ENCODE results near the gene CEP164.

CEP164 gene

DNA sequence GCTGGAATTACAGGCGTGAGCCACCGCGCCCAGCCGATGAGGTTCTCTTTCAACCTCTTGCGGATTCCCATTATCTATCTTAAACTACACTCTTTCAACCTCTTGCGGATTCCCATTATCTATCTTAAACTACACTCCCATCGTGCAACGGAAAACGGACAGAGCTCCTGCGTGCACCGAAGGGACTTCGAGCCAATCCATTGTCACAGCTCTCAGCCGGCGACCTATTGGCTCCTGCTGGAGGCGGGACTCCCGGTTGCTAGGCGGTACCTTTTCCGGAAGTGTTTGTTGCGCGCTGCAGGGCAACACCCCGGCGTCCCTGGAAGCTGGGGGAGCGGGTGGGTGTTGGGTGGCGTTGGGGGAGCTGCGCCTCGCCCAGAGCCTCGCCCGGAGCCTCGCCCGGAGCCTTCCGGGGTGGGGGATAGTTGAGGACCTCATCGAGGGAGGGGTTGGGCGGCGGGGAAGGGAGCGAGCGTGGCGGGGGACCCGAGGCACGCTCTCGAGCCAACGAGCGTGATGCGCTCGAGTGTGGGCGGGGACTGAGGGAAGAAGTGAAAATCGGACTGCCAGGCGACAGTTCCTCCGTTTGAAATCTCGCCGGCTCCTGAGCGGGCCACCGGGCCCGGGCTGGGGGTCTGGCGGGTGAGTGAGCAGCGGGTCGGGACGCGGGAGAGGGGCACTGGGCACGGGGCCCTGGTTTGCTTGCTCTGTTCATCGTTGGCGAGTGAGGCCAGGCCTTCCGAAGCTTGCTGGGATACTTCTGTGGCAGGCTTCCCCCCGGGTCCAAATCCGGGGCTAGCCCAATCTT is at the start of gene CEP164:
CEP164 (plus strand) TSS at position 288 of the 808 bp plus-strand sequence. CDS start 10,733 bp downstream, outside the sequence.
- DNase-seq (ENCODE audit: low read depth): peak; percentile 84

DNA sequence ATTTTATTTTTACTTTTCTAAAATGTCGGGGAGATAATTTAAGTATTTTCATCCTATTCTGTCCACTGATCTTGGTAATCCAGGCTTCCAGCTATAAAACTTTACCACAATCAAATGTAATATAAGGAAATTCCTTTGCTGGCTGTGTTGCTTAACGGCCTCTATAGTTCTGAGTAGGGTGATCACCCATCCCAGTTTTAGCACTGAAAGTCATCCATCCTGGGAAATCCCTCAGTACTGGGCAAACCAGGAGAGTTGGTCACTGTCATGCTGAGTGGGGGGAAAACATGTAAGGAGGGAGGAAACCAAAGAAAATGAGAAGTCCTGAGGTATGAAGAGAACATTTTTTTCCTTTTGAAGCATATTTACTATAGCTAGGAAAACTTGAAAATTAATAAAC is 49.3 kb upstream of the CEP164 start:
- no peak for DNase-seq (ENCODE audit: low read depth)

DNA sequence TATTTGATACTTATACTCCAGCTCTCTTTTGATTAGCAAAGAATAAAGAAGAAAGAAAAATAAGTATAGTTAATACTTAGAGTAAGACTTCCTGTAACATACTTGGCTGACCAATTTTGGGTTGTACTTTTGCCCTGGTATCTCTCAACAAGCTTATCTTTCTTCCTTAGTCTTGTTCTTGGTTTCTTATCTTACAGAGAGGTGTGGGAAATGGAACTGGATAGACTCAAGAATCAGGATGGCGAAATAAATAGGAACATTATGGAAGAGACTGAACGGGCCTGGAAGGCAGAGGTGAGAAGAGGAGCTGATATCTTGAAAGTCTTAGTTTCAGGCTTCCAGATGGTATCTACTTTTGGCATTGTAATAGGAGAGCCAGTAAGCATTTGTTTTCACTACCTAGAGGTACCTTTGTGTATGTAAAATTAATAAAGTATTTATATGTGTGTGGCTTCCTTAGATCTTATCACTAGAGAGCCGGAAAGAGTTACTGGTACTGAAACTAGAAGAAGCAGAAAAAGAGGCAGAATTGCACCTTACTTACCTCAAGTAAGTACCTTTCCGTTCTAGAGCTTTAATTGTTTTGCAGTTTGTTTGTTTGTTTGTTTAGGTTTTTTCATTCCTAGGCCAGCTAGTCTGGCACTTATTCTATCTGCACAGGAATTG is 47.8 kb upstream of the CEP164 start:
- no peak for DNase-seq (ENCODE audit: low read depth)

DNA sequence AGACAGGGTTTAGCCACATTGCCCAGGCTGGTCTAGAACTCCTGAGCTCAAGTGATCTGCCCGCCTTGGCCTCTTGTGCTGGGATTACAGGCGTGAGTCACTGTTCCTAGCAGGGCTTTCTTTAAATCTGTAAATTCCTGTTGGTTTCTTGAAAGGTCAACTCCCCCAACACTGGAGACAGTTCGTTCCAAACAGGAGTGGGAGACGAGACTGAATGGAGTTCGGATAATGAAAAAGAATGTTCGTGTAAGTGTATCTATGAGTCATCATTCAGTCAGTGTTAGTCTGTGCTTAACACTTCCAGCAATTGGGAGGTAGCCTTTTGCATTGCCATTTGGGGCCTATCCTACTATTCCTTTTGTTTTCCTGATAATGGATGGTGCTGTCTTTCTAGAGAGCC is 46.5 kb upstream of the CEP164 start:
- no peak for DNase-seq (ENCODE audit: low read depth)

DNA sequence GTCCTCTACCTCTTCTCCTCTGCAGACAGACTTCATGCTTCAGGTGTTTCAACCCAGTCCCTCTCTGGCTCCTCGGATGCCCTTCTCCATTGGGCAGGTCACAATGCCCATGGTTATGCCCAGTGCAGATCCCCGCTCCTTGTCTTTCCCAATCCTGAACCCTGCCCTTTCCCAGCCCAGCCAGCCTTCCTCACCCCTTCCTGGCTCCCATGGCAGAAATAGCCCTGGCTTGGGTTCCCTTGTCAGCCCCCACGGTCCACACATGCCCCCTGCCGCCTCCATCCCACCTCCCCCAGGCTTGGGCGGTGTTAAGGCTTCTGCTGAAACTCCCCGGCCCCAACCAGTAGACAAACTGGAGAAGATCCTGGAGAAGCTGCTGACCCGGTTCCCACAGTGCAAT is 45.8 kb upstream of the CEP164 start:
- DNase-seq (ENCODE audit: low read depth): no peak

DNA sequence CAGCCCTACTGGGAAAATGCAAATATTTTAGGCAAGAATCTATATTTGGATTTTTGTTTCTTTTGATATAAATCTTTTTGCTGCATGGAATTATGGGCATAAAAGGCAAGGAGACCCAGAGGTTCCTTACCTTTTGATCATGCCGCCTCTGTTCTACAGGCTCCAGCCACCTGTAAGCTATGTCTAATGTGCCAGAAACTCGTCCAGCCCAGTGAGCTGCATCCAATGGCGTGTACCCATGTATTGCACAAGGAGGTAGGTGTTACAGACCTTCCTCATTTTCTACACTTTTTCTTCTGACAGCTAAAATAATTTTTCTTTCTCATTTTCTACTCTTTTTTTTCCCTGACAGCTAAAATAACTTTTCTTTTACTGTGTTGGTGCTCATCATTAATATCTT is 44.7 kb upstream of the CEP164 start:
- DNase-seq (ENCODE audit: low read depth): no peak

DNA sequence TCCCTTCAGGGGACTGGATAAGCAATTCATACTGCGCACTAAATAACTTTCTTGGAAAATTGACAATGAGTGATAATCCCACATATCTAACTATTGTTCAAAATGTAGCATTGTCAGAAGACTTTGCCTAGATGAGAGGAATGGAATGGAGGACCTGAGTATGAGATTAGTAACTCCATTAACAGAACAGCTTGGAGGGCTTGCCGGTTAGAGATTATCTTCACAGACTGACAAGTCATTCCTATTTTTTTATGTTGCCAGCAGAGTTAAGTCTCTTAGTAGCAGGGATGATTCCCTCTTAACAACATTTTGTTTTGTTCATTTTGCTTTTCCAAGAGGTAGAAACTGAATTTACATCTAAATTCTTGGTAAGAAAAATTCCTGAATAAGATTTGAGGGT is 43.6 kb upstream of the CEP164 start:
- no peak for DNase-seq (ENCODE audit: low read depth)

DNA sequence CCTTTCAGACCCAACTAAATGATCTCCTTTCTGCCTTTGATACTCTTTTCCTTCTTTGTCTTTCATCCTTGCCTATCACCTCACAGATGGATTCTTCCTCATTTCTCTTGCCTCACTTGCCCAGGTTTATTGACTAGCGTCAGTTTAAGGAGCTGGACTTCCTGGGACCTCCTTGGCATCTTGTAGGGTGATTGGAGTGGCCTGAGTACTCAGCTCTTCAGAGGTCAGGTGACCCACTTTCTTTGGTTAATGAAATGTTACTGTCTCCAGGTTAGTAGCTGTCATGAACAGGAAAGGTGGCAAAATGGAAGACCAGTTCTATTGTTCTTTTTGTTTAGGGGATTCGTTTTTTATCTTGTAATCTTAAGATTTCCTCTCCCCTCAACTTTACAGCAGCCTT is 41.1 kb upstream of the CEP164 start:
- DNase-seq (ENCODE audit: low read depth): no peak

DNA sequence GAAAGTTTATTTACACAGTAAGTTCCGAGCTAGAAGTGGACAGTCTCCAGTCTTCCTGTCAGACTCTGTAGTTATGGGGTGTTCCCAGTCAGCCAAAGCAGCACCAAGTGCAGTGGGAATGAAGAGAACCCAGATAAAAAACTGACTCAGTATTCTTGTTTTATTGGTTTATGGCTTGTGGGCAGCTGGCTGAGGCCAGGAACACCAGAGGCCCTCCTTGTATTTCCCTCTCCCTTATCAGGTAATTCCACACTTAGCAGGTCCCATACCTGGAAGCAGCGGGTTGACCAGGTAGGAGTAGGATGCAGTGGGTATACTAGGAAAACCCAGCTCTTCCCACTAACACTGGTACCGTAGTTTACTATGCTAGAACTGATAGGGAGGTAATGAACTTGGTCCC is 40.0 kb upstream of the CEP164 start:
- no peak for DNase-seq (ENCODE audit: low read depth)

DNA sequence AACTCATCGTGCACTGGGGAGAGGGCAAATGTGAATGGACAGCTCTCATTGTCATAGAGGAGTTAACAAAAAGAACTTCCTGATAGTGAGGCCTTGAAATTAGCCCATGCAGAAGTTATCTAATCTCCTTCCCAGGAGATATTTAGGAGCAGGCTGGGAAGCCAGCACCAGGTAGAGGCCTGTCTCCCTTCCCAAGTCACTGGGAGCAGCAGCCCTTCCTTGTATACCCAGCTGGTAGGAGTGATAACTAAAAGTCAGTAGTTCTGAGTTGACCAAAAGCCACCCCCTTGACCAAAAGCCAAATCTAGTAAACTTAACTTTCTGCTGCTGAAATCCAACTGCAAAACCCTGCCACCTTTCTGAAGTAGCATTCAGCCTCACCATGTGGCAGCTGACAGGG is 37.9 kb upstream of the CEP164 start:
- DNase-seq (ENCODE audit: low read depth): no peak

DNA sequence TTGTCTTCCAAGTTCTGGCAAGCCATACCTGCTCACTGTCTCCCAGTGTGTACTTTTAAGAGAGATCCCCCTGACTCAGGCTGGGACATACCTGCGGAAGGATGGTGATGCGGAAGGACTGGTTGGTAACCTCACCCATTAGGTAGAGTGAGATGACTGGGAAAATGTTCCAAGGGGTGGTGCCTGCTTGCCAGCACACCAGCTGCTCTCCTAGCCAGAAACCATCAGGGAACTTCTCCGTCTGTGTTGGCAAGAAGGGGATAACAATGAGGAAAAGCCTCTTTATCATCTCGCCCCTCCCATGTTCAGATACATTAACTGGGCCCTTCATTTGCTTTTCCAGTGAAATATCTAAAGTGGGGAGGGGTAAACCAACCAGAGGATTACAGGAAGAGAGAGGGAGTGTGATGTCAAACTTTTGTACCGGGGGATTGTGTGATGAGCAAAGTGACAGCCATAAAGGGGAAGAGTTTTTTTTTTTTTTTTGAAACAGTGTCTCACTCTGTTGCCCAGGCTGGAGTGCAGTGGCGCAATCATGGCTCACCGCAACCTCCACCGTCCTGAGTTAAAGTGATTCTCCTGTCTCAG is 36.8 kb upstream of the CEP164 start, which contains the start of gene BACE1-AS:
BACE1-AS (plus strand) TSS at position 538 of the 588 bp plus-strand sequence.
- no peak for DNase-seq (ENCODE audit: low read depth)

DNA sequence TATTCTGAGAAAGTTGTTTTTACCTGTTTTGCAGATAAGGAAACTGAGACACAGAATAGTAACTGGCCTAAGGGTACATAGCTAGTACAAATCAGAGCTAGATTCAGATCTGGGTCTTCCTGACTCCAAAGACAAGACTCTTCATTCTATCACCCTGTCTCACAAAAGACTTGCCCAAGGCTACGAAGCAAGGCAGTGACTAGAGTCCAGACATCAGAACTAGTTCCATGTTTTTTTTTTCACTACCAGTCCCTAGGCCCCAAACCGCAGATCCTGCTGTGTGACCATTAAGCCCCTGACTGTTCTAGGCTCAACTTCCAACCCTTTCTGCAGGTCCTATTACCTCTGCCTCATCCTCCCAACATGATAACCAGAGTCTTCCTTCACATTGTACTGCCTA is 35.0 kb upstream of the CEP164 start:
- no peak for DNase-seq (ENCODE audit: low read depth)

DNA sequence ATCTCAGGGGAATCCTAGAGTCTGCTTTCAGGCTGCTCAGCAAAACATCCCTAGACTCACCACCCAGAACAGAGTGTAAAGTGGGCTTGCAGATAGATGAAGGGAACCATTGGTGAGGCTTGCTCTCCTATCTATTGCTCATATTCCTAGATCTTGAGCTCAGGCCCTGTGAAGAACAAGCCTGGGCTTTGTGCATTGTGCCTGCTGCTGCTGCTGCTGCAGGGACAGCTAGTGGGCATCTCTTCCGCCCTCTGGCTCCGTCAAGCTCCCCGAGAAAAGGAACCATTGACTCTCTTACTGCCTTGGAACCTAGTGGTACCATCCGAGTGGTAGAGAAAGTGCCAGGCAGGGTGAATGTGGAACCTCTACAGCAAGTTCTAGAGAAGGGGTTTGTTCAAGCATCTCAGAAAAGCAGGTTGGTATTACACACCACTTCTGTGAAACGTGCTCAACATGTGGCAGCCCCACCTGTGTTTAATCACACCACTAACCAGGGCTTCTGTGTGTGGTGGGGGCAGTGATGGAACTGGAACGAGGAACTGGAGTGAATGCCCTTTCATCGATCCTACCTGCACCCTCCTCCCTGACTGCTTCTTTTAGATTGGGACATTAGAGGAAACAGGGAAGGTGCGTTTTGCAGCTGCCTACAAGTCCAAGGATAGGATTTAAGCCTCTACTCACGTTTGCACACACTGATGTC is 32.1 kb upstream of the CEP164 start:
- DNase-seq (ENCODE audit: low read depth): no peak

DNA sequence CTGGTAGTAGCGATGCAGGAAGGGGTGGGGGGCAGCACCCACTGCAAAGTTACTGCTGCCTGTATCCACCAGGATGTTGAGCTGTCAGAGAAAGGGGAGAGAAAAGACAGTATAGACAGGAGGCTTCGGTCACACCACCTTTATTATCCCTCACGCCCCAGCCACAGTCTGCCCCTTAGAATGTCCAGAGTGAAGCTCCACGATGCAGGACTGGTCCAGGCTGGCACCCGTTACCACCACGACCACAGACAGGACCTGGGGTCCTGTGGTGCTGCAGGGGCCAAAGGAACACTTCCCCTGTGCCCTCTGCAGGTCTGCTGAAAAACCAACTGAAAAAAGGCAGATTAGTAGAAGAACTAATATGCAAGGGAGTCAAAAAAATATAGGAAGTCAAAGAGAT is 30.8 kb upstream of the CEP164 start:
- DNase-seq (ENCODE audit: low read depth): no peak

DNA sequence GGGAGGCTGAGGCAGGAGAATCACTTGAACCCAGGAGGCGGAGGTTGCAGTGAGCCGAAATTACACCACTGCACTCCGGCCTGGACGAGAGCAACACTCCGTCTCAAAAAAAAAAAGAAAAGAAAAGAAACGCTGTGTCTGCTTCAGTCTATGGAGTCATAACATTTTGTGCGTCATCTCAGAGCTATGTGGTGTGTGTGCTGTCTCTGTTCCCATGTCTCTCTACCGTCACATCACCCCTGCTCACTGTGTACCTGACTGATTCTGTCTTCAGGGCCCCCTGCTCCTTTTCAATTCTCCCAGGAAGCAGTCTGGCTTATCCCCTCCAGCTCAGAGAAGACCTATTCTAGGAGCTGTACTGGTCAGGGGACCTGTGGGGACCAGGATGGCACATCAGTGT is 29.5 kb upstream of the CEP164 start:
- DNase-seq (ENCODE audit: low read depth): no peak

DNA sequence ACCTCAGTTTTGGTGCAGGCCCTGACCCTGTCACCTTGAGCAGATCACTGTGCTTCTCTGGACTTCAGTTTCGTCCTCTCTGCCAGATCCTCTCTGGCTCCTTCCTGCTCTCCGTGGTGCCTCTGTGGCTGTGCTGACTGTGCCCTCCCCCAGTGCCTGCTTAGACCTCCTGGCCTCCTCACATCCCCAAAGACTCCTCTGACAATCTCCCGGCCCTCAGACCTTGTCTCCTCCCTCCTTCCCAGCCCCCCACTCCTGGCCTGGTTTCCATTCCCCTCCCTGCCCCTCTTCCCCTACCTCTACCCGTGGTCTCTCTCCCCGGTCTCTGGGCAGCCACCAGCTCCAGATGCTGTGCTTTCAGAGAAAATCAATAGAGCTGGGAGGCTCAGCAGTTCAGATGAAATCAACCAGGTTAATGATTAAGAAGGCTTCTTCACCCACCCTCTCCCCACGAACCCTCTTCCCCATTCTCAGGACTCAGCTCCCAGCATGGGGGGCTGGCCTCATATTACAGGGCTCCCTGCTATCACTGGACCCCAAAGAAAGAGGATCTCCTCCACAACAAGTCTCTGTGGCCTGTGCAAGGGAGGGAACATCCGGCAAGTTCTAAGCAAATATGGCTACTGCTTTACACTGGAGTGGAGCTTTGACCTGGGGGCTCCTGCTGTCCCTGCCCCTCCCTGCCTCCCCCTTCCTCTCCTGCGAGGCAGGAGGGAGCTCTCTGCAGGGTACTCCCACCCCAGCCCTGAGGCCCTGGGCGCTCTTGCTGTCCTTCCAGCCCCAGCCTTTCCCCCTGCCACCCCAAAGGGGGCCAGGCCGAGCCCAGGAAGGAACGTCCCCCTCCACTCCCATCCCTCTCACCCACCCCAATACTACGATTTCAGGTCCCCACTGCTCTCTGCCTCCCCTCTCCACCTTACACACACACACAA is 28.0 kb upstream of the CEP164 start:
- DNase-seq (ENCODE audit: low read depth): no peak

DNA sequence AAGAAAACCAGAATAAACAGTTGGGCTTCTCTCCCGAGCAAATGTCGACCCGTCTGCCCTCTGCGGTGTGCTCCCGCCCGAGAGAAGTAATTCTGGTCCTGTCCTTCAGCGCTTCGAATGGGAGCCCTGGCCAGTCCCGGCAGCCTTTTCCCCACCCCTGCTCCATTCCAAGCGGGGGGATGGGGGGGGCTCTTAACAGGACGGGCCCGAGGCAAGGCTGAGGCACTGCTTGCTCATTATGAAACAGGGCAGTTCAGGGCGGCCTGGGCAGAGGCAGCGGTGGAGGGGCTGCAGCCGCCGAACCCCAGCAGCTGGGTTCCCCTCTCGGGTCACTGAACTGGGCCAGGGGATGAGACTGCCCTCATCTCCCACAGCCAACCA is 27.4 kb upstream of the CEP164 start:
- DNase-seq (ENCODE audit: low read depth): no peak

DNA sequence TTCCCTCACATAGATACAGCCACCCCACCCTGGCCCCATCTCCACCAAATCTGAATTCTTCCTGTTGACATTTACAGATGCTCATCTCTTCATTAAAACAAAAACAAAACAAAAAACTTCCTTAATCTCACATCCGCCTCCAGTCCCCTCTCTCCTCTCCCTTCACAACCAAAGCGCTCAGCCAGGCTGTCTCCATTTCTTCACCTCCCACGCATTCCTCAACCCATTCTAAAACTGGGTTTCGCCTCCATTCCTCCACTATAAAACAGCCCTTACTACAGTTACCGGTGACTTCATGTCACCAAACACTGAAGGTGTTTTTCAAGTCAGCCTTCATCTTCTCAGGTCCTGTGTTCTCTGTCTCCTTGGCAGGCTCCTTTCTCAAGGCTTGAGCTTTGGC is 26.9 kb upstream of the CEP164 start:
- DNase-seq (ENCODE audit: low read depth): no peak

DNA sequence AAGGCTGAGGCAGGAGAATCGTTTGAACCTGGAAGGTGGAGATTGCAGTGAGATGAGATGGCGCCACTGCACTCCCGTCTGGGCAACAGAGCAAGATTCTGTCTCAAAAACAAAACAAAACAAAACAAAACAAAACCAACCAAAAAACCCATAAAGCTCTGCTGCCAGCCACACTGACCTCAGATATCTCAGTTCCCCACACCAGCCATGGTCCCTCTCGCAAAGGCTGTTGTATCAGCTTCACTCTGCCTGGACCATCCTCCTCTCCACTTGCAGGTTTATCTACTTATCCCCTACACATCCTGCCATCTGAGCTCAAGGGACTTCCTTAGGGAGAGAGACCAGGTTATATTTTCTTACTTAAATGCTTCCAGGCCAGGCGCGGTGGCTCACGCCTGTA is 25.4 kb upstream of the CEP164 start:
- DNase-seq (ENCODE audit: low read depth): no peak

DNA sequence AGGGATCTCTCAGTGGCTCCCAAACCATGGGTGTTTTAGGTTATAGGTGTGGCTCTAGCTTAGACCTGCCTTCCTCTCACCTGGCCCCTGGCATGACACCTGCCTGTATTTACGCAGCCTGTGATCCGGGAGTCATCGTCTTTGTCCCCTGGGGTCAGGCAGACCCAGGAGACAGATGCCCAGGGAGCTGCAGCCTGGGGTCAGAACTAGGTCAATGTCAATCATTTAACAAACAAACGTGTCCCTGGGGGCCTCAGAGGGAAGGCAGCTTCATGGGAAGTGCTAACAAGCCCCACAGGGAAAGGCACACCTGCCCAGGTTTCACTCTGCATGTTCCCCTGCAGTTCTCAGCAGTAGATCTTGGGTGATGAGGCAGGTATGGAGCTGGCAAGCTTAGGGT is 24.6 kb upstream of the CEP164 start:
- DNase-seq (ENCODE audit: low read depth): no peak

DNA sequence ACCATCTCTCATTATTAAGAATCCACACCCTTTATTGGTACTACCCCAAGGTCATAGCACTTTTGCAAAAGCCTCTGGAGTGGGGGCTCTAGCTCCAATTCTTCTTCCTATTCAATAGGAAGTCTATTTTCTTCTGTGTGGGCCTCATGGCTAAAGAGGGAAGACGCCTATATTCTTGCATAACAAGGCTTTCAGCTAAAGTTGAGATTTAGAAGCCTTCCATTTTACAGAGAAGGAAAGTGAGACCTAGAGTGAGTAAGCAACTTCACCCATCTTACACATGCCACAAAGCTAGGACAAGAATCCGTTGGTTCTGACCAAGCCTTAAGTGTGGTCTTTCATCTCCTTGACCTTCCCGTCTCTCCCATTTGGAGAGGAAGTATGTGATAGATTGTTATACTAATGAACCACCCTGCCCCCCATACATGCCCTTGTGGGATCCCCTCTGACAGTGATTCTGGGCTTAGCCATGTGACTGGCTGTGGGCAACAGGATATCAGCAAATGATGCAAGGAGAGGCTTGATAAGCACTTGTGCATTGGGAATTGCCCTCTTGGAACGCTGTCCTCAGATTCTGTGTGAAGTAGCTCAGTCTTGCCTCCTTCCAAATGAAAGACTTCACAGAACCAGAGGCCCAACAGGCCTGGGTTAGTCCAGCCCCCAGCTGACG is 23.9 kb upstream of the CEP164 start:
- no peak for DNase-seq (ENCODE audit: low read depth)

All from activated T-cell treated with anti-CD3 and anti-CD28 coated beads for 1 hour (primary cell).